Astrocyte of the hippocampus (primary cell): Measurements from ENCODE around the gene TREH.

Experiments used
- DNase-seq: peaks from one replicate; pipeline ENCODE4 v3.0.0; 2011; ENCODE audit warnings: low read depth, low spot score

The TREH gene

DNA sequence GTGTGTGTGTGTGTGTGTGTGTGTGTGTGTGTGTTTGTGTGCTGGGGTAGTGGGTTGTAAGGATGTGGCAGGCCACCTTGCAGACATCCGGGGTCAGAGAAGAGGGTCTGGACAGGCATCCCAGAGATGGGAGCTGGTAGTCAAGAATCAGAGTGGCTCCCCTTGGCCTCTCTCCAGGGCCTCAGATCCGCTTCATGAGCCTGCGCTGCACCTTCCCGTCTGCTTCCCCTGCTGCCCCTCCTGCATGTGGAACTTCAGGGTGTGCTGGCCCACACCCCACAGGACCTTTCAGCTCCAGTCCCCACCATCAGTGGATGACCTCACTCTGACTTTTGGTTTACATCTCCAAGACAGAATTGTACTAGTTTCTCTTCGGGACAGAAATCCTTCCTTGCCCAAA lies 31.2 kb downstream of the TREH start:
- DNase-seq = no peak

DNA sequence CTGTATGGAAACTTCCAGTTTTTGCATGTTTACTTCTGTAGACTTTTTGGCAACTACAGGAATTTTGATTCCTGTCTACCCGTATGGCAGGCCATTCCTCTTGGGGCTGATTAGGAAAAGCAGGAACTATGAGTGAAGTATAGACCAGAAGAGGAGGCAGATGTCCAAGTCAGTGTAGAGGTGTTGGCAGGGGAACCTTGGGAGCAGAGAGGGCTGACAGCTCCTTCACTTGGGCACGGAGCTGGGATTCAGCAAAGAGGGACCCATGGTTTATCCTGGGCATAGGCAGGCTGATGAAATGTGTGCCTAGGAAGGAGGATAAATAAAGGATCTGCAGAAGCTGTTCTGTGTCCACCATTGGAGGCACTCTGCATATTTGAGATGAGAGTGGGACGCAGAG lies 33.1 kb downstream of the TREH start:
- DNase-seq = no peak

- no peak for DNase-seq
These were observed 34.3 kb downstream of the TREH start for GRCh38 chr11:118645066-118645715.

GRCh38 chr11:118644496-118644895 lies 35.0 kb downstream of the TREH start:
- DNase-seq = no peak

GRCh38 chr11:118643995-118644345 lies 35.5 kb downstream of the TREH start:
- no peak for DNase-seq

- DNase-seq = no peak
These were observed 36.1 kb downstream of the TREH start for GRCh38 chr11:118643142-118643994.

DNA sequence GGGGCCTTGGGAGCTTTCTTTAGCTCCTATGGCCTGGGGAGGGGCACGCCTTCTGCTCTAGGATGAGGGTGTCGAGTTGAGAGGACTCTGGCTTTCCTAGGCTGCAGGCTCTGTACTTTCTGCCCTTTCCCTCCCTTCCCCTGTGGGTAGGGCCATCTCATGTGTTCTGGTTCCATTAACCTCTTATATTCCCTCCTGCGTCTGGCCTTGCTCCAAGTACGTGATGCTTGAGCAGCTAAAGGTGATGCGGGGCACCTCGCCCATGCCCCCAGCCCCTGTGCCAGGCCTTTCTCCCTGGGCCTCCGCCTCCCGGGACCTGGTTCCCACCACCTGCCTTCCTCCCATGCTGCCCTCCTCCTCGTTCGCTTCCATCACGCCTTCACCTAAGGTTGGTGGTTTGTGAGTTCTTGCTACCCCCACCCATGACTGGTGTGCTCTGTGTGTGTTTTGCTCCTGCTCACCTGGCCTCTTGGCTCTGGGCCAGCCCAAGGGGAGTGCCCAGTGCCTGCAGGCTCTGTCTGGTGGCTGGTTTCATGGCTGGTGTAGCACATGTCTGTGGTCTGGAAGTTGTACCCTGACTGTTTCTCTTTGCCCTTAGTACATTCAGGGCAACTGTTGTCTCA lies 37.9 kb downstream of the TREH start:
- DNase-seq = no peak

- DNase-seq = no peak
These were observed 38.9 kb downstream of the TREH start for GRCh38 chr11:118640332-118641154.

DNA sequence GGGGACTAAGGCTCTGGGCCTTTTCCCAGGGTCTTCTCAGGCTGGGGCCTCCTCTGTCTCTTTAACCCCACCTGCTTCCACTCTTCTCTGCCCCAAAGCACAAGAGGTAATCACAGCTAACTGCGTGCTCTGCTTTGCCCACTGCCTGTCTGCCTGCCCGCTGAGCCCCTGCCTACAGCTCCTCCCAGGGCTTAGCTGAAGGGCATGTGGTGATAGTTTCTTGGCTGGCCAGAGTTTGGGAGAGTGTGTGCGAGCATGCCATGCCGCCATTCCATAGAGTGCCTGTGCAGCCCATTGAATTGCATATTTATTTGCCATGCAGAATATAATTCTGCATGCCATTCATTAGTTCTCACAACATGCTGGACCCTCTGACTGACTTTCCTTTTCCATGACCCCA lies 39.6 kb downstream of the TREH start:
- no peak for DNase-seq

- DNase-seq = no peak
These were observed 40.7 kb downstream of the TREH start for GRCh38 chr11:118638726-118639125.

- DNase-seq = no peak
These were observed 42.7 kb downstream of the TREH start for GRCh38 chr11:118636569-118637290.

DNA sequence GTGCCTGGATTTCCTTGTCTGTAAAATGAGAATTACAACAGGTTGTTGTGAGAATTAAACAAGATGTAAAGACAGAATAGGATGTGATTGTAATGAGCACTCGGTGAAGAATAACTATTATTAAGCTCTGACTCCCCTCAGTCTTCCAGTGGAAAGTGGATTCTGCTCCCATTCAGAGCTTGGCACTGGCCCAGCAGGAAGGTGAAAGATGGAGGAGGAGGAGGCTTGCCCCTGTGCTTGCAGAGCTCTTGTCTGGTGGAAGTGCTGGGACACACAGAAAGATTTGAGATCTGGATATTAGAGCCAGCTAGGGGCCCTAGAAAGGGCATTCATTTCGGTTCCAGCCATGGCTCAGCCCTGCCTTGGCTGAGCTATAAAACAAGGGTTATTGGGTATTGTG lies 43.8 kb downstream of the TREH start:
- DNase-seq = no peak

- peak; percentile 42 for DNase-seq
These were observed 44.2 kb downstream of the TREH start for GRCh38 chr11:118635237-118635591.

- DNase-seq = peak; percentile 93
These were observed 44.8 kb downstream of the TREH start for GRCh38 chr11:118634431-118635236.

DNA sequence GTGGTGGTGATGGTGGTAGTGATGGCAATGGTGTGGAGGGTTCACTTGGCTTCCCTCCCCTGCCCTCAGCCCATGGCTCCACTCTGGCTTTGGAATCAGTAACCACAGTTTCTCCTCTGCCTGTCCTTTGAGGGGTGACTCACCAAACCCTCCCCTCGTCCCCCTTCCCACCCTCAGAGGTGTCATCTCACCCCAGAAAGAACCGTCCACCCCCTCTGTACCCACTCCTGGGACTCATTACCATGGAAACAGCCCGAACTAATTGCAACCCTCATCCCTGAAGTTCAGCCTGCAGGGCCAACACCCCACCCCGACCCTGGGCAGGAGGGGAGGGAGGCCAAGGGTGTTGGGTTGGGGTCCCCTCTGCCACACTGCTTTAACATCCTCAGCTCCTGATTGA lies 45.5 kb downstream of the TREH start:
- DNase-seq = peak; percentile 60

GRCh38 chr11:118633319-118633690 lies 46.1 kb downstream of the TREH start:
- DNase-seq = no peak

GRCh38 chr11:118632577-118633318 lies 46.7 kb downstream of the TREH start:
- DNase-seq = no peak

- DNase-seq = no peak
These were observed 48.1 kb downstream of the TREH start for GRCh38 chr11:118631142-118631909.
